ENCODE measurements around the gene PACS2.

- no peak for TF ChIP-seq CTCF (IDR thresholded peaks at IDR 0.05)
- TF ChIP-seq EZH2 (IDR thresholded peaks at IDR 0.05), result no peak
- no peak for TF ChIP-seq EZH2phosphoT487 (IDR thresholded peaks at IDR 0.05)
Measured at GRCh38 chr14:105378873-105379685, 64.5 kb downstream of the PACS2 start.
